SK-N-SH (cell line): ENCODE data around the gene GLOD5.
A peak's percentile ranks its signal among the peaks of the same experiment; 100 is the strongest.

Source experiments
- CTCF ChIP-seq: fragments of 200-600 bp; sonication (generic); IDR thresholded peaks from 2 replicates; pipeline ENCODE4 v1.6.1; 2017; ENCODE audit warnings: antibody characterized with exemption, mild to moderate bottlenecking, moderate library complexity
- ELF1 ChIP-seq: IDR thresholded peaks from 2 replicates; pipeline ENCODE4 v1.4.0; 2012
- EZH2phosphoT487 ChIP-seq: fragments of 200-600 bp; sonication (generic); IDR thresholded peaks from 2 replicates; pipeline ENCODE4 v1.6.1; 2017; ENCODE audit warnings: low read depth, mixed run types, mild to moderate bottlenecking, antibody characterized with exemption, moderate library complexity, borderline replicate concordance
- IRF3 ChIP-seq: fragments of 150-350 bp; IDR thresholded peaks from 2 replicates; pipeline ENCODE4 v1.6.1; 2016; ENCODE audit warnings: mild to moderate bottlenecking, low read depth, low read length
- MAX ChIP-seq: IDR thresholded peaks from 2 replicates; pipeline ENCODE4 v1.4.0; 2012; ENCODE audit warnings: low read depth
- MEF2A ChIP-seq: IDR thresholded peaks from 2 replicates; pipeline ENCODE4 v1.4.0; 2012; ENCODE audit warnings: low read depth, borderline replicate concordance
- NFIC ChIP-seq: IDR thresholded peaks from 2 replicates; pipeline ENCODE4 v1.4.0; 2012; ENCODE audit warnings: borderline replicate concordance
- POLR2AphosphoS5 ChIP-seq: IDR thresholded peaks from 2 replicates; pipeline ENCODE4 v1.6.1; 2012; ENCODE audit warnings: low read depth, low read length
- REST ChIP-seq: IDR thresholded peaks from 2 replicates; pipeline ENCODE4 v1.6.1; 2012; ENCODE audit warnings: mild to moderate bottlenecking, low read depth, low read length, moderate library complexity
- RFX5 ChIP-seq: IDR thresholded peaks from 2 replicates; pipeline ENCODE4 v1.6.1; 2012; ENCODE audit warnings: mild to moderate bottlenecking, improper control_type of control experiment, low read length
- SMC3 ChIP-seq: IDR thresholded peaks from 2 replicates; pipeline ENCODE4 v1.6.1; 2012; ENCODE audit warnings: low read depth, low read length, improper control_type of control experiment
- TEAD4 ChIP-seq: IDR thresholded peaks from 2 replicates; pipeline ENCODE4 v1.4.0; 2012; ENCODE audit warnings: mild to moderate bottlenecking, borderline replicate concordance; ENCODE audit not compliant: insufficient read depth

- TF ChIP-seq CTCF (no peak), REST (no peak), MAX (no peak), MEF2A (no peak), TEAD4 (no peak), SMC3 (no peak), POLR2AphosphoS5 (peak; percentile 51; the same call in 1 of the 2 replicates), NFIC (no peak), ELF1 (no peak), EZH2phosphoT487 (no peak), IRF3 (no peak), RFX5 (no peak)
These were observed 40.8 kb downstream of the GLOD5 start for GRCh38 chrX:48802089-48802904.
